ENCODE measurements around the gene LEPR. TPM values are rescaled to one million over a fixed set of nuclear protein-coding genes. Genes with fewer than 3 reads are reported as not detected.

The LEPR gene
- total RNA-seq, 1 donor: 3.5 TPM

- peak in 1 of 3 donors; percentile 8 for DNase-seq (ENCODE audit: low read depth in 2 of 3, low spot score in 2 of 3)
Observed at GRCh38 chr1:65412256-65412983, 8.0 kb upstream of the LEPR start.

- DNase-seq (ENCODE audit: low read depth in 2 of 3, low spot score in 2 of 3): no peak
Observed at GRCh38 chr1:65412984-65413375, 7.5 kb upstream of the LEPR start.

GRCh38 chr1:65414538-65414937 lies 5.9 kb upstream of the LEPR start:
- no peak for DNase-seq (ENCODE audit: low read depth in 2 of 3, low spot score in 2 of 3)

GRCh38 chr1:65416767-65417166 lies 3.7 kb upstream of the LEPR start:
- DNase-seq (ENCODE audit: low read depth in 2 of 3, low spot score in 2 of 3): no peak

DNA sequence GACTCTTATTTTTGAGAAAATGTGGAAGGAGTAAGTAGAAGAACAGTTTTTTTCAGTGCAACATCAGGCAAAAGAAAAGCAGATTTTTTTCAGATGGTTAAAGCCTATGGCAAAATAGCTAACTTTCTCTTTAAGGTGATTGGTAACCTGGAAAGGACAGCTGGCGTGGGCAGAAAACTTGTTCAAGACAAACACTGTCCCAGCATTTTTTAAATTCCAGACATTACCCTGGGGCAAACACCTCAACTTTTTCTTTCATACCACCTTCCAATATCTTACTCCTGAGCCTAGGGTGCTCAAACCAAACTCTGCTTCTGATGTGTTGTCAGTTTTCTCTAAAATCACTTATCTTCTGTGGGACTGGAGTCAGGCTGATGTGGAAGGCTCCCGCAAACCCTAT lies 2.7 kb upstream of the LEPR start:
- DNase-seq (ENCODE audit: low read depth in 2 of 3, low spot score in 2 of 3): no peak

DNA sequence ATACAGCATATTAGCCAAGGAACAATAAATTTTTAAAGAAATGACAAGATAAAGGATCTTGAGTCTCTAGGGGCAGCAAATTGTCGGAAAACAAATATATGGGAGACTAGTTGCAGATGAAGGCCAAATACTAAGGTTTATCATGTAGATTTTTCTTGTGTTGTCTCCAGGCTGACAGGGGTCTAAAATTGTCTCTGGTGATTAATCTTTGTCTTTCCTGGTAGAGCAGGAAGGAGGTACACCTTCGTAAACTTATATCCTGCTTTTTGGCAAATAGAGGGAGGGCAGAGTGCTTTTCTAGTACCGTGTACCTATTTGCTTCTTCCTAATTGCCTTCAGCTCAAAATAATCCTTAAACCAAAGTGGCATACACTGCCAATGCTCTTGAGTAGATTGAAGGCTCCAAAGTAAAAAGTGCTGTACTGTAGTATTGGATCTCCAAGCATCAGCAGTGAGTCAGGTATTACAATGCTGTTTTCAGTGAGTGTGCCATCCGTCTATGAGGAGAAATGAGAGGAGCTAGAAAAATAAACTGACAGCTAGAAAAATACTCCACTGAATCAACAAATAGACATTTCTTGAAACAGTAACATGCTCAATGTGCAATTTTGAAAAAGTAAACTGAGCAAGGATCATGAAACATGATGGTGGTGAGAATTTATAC lies 1.8 kb upstream of the LEPR start:
- no peak for DNase-seq (ENCODE audit: low read depth in 2 of 3, low spot score in 2 of 3)

DNA sequence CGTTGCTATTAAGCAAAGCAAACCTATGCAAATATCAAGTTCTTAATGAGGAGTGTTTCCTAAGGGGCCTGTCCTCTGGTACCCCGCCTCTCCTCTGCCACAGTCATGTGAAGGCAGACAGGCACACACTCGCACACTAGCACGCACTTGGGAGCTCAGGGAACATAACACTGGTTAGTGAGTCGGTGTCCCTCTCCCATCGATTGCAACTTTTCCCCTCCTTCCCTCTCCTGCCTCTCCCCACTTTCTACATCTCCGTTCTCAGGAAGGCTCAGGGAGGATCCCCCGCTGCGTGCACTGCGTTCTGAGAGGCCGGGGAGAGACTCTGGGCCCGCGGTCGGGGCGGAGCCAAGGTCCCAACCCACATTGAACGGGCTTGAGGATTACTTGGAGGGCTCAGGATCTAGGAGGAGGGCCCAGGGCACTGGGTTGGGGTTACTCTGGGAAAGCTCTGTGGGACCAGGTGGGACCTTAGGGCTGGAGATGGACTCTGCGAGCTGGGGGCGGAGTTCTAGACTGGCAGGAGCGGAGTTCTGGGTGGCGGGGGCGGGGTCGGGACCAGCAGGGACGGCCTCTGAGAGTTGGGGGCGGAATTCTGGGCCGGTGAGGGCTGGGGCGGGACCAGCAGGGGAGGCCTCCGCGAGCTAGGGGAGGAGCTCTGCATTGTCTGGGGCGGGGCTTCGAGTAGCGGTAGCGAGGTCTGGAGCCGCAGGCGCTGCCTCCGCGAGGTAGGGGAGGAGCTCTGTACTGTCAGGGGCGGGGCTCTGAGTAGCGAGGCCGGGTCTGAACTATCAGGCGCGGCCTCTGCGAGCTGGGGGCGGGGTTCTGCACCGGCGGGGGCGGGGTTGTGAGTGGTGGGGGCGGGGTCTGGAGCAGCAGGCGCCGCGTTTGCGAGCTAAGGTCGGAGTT lies 533 bp upstream of the LEPR start:
- peak; percentile 91 to 99 (median 98) for DNase-seq (ENCODE audit: low read depth in 2 of 3, low spot score in 2 of 3)

DNA sequence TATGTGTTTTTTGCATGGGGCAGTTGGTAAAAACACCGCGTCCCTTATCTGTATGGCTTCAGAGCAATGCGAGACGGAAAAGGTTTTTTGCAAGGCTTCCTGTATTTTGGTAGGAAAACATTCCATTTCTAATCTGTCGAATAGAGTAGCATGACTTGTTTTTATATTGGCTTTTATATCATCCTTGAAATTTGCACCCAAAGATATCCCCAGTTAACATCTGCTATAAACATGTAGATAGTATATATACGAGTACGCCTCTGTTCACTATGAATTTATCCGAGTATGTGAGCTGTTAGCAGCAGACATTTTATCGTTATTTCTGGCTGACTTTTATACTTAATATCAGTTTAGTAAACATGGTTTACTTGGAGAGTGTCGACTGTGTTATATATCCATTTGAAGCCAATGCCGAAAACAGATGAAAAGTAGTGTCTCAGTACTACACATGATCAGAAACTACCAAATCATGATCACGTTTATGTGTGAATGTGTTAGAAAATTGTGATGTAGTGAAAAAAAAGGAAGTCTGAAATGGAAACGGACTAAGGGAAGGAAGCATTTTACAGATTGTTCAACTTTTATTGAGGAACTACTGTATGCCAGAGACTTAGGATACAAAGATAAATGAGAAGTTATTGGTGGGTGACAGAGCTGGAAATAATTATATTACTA lies 1.0 kb downstream of the LEPR start:
- DNase-seq (ENCODE audit: low read depth in 2 of 3, low spot score in 2 of 3): peak in 2 of 3 donors; percentile 46 to 68

GRCh38 chr1:65422241-65423203 lies 2.1 kb downstream of the LEPR start:
- no peak for DNase-seq (ENCODE audit: low read depth in 2 of 3, low spot score in 2 of 3)

DNA sequence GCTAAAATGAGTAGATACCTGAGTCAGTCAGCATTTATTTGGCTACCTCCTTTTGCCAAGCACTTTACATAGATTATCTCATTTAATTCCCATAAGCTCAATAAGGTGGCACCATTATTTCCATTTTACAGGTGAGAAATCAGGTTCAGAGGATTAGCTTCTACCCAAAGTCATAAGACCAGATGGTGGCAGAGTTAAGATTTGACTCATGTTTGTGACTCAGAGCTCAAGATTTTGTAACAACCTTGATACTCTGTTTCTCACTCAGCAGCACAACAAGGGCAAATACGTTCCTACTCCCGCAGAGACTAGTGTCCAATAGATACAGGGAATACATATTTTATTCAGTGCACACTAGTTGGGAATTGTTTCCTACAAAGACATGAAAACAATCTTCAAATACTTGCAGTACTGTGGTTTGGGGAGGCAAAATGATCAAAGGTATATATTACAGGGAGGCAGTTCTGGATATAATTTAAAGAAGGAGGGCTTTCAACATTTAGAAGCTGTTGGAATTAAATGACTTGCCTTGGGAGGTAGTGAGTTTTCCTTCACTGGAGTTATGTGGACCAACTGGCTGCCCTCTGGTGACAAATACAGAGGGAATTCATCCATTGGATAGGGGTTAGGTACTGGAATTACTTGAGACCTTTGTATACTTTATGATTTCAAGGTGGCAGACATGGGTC lies 3.6 kb downstream of the LEPR start:
- DNase-seq (ENCODE audit: low read depth in 2 of 3, low spot score in 2 of 3): peak in 2 of 3 donors; percentile 18 to 34

GRCh38 chr1:65424573-65424889 lies 4.1 kb downstream of the LEPR start:
- no peak for DNase-seq (ENCODE audit: low read depth in 2 of 3, low spot score in 2 of 3)

- DNase-seq (ENCODE audit: low read depth in 2 of 3, low spot score in 2 of 3): no peak
Observed at GRCh38 chr1:65425006-65425405, 4.5 kb downstream of the LEPR start.

- DNase-seq (ENCODE audit: low read depth in 2 of 3, low spot score in 2 of 3): no peak
Observed at GRCh38 chr1:65425697-65426096, 5.2 kb downstream of the LEPR start.

- no peak for DNase-seq (ENCODE audit: low read depth in 2 of 3, low spot score in 2 of 3)
Observed at GRCh38 chr1:65429078-65429477, 8.6 kb downstream of the LEPR start.

DNA sequence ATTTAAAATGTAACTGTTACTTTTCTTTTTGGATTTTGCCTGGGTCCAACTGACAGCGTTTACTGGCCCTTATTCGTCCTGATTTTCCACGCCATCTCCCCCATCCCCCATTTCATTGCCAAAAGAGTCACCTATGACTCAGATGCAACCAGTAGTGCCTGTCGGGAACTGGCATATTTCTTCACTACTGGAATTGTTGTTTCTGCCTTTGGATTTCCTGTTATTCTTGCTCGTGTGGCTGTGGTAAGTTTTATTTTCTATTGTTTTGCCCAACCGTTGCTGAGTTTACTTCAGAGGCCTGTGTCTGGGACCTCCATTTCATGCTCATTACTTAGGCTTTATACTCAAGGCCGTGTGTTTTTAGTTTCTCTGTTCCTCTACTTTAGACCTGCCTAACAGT lies 9.3 kb downstream of the LEPR start:
- DNase-seq (ENCODE audit: low read depth in 2 of 3, low spot score in 2 of 3): peak in 2 of 3 donors; percentile 34 to 47

GRCh38 chr1:65431111-65431705 lies 10.7 kb downstream of the LEPR start:
- DNase-seq (ENCODE audit: low read depth in 2 of 3, low spot score in 2 of 3): peak in 2 of 3 donors; percentile 36 to 72

- DNase-seq (ENCODE audit: low read depth in 2 of 3, low spot score in 2 of 3): no peak
Observed at GRCh38 chr1:65432918-65433317, 12.4 kb downstream of the LEPR start.

- peak in 1 of 3 donors; percentile 14 for DNase-seq (ENCODE audit: low read depth in 2 of 3, low spot score in 2 of 3)
Observed at GRCh38 chr1:65434255-65434654, 13.8 kb downstream of the LEPR start.

- DNase-seq (ENCODE audit: low read depth in 2 of 3, low spot score in 2 of 3): no peak
Observed at GRCh38 chr1:65434760-65435159, 14.3 kb downstream of the LEPR start.

Measured in hematopoietic multipotent progenitor cell (in vitro differentiated cells).